ENCODE measurements around the gene PPP1R13L.

DNA sequence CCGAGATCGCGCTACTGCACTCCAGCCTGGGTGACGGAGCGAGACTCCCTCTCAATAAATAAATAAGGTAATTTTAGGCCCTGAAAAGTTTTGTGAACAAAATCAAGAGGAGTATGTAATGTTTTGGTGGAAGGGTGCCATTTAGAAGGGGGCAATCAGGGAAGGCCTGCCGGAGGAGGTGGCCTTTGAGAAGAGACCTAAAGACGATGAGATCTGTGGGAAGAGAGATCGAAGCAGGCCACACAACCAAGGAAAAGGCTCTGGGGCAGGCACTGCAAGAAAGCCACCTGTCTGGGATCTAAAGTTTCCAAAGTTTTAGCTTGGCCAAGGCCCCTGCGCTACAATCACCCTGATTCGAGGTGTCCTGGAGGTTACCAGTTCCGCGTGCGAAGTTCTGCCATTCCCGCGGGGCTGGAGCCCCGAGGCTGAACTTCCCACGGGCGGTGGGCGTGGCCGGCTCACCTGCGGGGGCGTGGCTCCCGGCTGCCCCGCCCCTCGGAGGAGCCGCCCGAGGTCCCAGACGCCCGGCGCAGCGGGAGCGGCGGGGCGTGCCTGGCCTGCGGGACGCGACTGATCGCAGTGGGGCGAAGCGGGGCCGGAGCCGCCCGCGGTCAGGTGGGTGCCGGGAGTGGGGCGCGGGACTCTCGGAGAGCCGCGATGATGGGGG lies 64.5 kb downstream of the PPP1R13L start, which contains the start of gene KLC3:
- TF ChIP-seq, protein P1, sequence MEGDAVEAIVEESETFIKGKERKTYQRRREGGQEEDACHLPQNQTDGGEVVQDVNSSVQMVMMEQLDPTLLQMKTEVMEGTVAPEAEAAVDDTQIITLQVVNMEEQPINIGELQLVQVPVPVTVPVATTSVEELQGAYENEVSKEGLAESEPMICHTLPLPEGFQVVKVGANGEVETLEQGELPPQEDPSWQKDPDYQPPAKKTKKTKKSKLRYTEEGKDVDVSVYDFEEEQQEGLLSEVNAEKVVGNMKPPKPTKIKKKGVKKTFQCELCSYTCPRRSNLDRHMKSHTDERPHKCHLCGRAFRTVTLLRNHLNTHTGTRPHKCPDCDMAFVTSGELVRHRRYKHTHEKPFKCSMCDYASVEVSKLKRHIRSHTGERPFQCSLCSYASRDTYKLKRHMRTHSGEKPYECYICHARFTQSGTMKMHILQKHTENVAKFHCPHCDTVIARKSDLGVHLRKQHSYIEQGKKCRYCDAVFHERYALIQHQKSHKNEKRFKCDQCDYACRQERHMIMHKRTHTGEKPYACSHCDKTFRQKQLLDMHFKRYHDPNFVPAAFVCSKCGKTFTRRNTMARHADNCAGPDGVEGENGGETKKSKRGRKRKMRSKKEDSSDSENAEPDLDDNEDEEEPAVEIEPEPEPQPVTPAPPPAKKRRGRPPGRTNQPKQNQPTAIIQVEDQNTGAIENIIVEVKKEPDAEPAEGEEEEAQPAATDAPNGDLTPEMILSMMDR (IDR thresholded peaks at IDR 0.05; ENCODE audit: control extremely low read depth in 1 of 3, insufficient read depth in 1 of 3, low read depth in 1 of 3, low read length in 3 of 3), result no peak
- no peak for TF ChIP-seq RXRA (IDR thresholded peaks at IDR 0.05; ENCODE audit: insufficient read depth, low read depth, low read length)
- no peak for TF ChIP-seq SUZ12 (IDR thresholded peaks at IDR 0.05; ENCODE audit: low read length)
- no peak for TF ChIP-seq SRF (IDR thresholded peaks at IDR 0.05; ENCODE audit: low read depth, low read length)
- no peak for TF ChIP-seq TAF7 (optimal IDR thresholded peaks at IDR 0.05; ENCODE audit: borderline replicate concordance, low read depth, low read length)
- peak; percentile 81 for TF ChIP-seq KDM4A (IDR thresholded peaks at IDR 0.05; ENCODE audit: low read depth, low read length, severe bottlenecking)
- TF ChIP-seq MAFK (IDR thresholded peaks at IDR 0.05; ENCODE audit: low read depth, low read length), result no peak
- TF ChIP-seq, protein P2, sequence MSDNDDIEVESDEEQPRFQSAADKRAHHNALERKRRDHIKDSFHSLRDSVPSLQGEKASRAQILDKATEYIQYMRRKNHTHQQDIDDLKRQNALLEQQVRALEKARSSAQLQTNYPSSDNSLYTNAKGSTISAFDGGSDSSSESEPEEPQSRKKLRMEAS (IDR thresholded peaks at IDR 0.05), result peak; percentile 5; the same call in 1 of the 2 replicates
- no peak for TF ChIP-seq POLR2AphosphoS5 (IDR thresholded peaks at IDR 0.05; ENCODE audit: low read depth, low read length)
- TF ChIP-seq POLR2A (IDR thresholded peaks at IDR 0.05; ENCODE audit: control extremely low read depth in 1 of 2, low read depth in 2 of 2, low read length in 2 of 2), result no peak
- TF ChIP-seq ZNF274 (IDR thresholded peaks at IDR 0.05; ENCODE audit: borderline replicate concordance, extremely low read depth, low read length), result no peak
- no peak for TF ChIP-seq JUN (IDR thresholded peaks at IDR 0.05; ENCODE audit: low read depth, low read length)
- TF ChIP-seq TBP (IDR thresholded peaks at IDR 0.05; ENCODE audit: low read depth, low read length), result no peak
- TF ChIP-seq HDAC2 (IDR thresholded peaks at IDR 0.05; ENCODE audit: borderline replicate concordance in 1 of 2, low read depth in 2 of 2, low read length in 2 of 2), result no peak
